NCI-H226 (cell line): ENCODE data around the gene ARL10.

ENCODE experiments used
- DNase-seq: peaks from one replicate; pipeline ENCODE4 v3.0.0-alpha.2; 2015

Gene ARL10

DNA sequence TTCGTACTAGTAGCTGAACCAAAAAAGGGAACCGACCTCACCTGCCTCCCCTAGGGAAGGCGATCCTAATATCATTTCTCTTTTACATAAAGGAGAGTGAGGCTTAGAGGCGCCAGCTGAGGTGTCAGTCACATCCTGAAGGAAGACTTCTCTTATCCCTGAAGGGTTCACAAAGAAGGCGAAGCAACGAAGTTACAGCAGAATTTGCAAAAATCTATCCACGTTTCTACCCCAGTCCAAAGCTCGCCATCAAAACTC lies 3.1 kb upstream of the ARL10 start:
- DNase-seq: no peak

DNA sequence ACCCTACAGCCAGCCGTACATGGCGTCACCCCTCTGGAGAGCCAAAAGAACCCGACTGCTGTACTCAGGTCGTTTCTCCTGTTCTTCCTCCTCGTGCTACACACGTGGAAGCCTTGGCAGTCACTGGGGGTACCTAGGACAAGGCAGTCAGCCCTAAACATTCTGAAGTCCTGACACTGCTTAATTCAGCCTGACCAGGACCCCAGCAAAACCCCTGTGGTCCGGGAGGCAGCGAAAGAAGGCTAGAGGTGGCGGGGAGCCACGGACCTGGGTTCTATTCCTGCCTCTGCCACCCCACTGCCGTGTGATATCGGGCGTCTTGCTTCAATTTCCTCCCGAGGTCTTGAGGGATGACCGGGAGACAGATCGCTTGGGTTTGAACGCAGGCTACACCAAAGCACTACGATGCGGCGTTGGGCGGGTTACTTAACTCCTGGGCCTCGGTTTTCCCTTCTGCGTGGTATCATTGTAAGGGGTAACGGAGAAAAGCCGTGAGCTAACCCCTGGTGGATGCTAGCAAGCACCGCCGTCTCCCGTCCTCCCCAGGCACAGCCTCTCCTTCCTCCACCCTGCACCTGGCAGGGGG lies 429 bp upstream of the ARL10 start:
- DNase-seq: no peak

DNA sequence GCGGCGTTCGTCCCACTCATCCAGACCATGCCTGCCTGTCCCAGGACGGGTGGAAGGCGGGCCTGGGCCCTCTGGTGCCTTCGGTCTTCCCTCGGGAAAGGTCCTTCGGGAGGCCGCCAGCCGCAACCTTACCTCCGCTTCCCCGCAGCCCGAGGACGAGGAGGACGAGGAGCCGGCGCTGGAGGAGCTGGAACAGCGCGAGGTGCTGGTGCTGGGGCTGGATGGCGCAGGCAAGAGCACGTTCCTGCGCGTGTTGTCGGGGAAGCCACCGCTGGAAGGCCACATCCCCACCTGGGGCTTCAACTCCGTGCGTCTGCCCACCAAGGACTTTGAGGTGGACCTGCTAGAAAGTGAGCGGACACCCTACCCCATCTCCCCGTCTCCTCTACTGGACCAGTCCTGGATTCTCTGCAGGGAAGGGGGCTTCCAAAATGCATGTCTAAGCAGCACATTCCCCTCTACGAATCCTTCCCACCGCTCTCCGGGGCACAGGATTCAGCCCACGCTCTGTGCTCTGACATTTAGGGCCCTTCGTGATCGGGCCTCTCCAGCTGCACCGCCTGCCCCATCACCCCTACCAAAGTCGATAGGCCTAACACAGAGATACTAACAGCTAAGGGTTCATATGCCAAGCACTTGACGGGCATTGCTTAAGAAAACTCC lies 1.1 kb downstream of the ARL10 start:
- DNase-seq: no peak

DNA sequence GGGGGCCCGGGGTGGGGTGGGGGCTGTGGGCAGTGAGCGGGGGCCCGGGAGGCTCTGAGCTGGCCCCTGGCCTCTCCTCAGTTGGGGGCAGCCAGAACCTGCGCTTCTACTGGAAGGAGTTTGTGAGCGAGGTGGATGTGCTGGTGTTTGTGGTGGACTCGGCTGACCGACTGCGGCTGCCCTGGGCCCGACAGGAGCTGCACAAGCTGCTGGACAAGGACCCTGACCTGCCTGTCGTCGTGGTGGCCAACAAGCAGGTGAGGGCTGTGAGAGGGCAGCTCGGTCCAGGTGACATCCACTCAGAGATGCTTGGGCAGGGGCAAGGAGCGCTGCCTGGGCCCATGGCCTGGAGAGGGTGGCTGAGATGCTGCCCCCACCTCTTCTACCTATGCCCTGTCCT lies 3.4 kb downstream of the ARL10 start:
- no peak for DNase-seq

DNA sequence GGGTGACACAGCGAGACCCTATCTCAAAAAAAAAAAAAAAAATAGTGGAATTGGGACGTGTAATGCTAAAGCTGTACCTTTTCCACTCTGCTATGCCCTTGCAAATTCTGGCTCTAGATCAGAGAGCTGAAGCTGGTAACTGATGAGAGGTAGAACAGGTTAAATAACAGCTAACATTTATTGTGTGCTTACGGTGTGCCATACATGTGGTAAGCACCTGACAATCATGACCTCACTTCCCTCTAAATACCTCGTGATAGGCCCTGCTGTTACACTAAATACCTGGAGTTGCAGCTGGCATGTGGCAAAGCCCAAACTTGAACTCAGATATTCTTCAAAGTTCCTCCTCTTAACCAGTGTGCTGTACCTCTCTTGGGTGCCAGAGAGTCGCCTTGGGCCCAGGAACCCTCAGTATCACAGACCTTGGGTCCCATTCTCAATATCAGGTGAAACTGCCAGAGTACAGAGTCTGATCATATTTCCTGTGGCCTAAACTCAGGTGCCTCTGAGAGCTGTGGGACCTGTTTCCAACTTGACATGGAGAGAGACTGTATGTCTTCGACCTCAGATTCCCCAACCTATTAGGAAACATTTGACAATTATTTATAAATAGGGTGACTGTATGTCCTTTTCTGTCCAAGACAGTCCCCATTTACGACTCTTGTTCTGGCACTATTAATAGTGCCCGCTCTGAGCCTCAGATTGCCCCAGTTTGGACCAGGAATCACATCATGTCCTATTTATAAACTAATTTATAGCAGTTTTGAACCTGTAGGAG lies 4.8 kb downstream of the ARL10 start:
- no peak for DNase-seq

DNA sequence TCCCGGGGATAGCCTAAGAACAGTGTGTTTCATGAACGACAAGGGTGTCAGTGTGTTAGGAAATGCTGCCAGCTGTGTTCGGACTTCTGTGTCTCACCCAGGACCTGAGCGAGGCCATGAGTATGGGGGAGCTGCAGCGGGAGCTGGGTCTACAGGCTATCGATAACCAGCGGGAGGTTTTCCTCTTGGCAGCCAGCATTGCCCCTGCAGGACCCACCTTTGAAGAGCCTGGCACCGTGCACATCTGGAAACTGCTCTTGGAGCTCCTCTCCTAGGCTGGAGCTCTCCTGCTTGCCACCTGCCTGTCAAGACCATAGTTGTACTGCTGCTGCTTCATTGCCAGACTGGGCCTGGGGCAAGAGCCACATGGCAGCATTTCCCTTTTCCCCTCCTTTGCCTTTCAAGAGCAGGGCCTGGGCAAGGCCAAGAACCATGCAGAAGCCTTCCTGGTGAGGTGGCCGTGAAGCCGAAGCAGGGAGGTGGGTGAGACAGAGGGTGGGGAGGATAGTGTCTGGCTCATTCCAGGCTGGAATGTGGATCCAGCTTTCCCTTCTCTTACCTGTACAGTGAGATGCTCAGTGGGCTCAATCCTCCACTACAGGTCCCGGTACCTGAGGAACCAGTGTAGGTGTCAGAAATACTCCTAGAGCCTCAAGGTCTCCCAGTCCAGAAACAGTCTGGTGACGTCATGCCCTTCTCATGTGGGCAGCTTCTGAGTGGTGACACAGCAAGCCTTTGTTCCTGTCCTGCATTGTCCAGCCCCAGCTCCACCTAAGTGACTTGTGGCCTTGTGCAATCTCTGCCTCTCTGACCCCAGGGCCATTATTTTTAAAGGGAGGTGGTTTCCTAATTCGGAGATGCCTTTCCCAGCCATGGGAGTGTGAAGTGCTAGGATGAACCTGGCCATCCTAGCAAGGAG lies 6.6 kb downstream of the ARL10 start:
- no peak for DNase-seq

DNA sequence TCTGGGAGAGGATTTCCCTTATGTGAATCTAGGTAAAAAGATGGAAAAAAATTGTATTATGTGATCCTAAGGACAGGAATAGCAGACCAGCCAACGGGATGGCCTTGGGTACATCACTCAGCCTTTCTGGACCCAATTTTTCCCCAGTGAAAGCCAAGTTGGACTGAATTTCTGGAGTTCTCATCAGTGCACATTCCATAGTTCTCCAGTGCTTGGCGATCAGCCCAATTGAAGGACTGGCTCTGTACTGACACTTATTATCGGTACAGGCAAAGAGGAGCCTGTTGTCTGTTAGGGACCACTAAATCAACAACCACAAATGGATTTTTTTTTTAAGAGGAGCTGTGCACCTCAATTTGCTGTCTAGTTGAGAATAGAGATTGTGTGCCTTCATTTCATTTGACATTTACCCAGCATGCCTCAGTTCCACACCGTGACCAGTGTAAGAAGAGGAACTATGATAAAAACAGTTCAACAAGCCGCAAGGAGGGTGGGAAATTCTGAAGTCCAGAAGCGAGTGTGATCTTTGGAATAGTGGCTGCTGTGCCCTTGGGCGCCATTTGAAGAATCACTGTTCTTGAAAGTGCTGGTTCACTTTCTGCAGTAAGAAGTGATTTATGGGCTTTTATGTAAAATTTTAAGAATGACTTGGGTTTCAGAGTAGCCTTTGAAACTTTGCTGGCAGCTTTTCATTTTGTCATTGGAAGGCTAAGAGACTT lies 8.0 kb downstream of the ARL10 start:
- no peak for DNase-seq

DNA sequence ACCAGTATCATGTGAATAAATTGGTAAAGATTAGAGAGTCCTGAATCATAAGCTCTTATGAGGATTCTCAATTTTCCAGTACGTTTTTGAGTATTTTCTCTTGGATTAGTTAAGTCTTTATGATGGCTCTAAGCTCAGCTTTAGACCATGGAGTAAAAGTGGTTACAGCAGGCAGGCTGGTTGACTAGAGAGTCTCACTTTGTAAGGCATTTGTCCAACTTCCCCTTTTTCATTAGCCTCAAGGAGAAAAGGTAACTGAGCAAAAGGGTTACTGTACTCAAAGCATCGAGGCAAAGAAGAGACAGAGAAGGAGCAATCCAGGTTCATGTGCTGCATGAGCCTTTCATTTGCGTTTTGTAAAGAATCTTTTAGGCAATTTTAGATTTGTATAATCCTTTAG lies 14.6 kb downstream of the ARL10 start:
- no peak for DNase-seq

DNA sequence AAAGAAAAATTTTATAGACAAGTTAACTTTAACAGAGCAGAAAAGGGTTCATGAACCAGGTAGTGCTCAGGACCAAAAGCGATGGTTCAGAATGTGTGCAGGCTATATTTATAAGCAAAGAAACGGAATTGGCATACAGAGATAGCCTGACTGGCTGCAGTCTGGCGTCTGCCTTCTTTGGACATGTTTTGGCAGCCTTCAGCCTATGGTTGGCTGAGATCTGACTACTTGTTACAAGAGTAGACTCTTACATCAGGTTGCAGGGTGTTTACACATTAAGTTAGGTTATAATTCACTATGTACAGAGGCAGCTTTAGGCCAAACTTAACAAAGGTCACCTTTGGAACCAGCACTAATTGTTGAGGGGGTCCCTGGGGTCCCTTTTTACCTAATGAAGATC lies 16.1 kb downstream of the ARL10 start:
- no peak for DNase-seq

DNA sequence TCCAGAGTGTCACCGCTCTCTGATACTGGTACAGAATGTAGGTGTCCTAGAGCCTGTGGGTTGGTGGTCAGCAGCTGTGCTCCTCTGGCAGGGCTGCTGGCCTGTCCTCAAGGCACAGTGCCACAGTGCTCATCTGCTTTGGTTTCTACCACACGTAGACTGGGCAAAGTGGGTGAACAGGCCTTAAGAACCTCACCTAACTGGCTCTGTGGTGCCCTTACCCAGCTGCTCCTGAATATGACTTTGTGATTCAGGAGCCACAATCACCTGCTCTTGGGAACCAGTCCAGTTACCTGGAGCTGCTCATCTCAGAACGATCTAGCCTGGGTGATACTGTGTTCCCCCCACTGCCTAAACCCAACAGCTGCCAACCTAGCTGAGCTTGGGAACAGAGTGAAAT lies 16.7 kb downstream of the ARL10 start:
- no peak for DNase-seq

DNA sequence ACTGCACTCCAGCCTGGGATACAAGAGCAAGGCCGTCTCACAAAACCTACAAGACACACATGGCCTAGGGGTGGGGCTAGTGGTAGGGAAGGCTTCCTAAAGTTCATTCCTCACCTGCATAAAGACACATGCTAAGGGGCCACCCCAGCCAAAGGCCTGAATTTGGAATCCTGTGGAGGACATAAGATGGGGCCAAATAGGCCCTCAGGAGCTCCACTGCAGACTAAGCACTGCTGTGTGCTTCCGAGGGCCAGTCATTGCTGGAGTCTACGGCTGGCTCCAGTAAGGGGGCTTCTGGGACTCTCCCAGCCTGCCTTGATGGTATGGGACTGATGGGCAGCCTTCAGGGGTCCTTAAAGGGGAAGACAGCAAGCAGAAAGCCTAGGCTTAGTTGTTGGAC lies 17.4 kb downstream of the ARL10 start:
- no peak for DNase-seq

DNA sequence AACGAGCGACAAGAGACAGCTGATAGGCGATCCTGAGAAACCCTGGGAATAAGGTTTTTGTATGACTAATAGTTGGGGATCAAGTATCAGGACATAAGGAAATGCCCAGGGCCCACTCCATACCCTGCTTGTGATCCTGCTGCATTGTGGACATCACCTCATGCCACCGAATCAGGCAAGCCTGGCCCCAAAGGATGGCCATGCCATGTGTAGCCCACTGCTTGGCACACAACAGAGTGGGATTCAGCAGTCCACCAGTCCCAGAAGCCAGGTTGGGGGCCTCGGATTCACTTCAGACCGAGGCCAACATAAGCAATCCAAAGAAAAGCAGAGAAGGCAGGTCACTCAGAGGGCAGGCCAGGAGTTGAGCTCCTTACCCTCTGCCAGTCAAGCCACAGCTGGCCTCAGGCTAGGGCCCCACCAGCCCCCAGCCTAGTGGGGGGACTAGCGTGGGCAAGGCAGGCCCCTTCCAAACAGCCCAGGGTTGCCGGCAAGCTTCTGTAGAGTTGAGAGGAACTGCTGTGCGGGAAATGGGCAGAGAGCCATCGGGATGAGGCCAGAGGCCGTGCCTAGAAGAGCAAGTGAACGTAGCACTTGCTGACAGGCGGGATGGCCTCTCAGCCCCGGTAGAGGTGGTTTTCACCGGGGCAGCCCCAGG lies 18.1 kb downstream of the ARL10 start:
- DNase-seq: no peak

DNA sequence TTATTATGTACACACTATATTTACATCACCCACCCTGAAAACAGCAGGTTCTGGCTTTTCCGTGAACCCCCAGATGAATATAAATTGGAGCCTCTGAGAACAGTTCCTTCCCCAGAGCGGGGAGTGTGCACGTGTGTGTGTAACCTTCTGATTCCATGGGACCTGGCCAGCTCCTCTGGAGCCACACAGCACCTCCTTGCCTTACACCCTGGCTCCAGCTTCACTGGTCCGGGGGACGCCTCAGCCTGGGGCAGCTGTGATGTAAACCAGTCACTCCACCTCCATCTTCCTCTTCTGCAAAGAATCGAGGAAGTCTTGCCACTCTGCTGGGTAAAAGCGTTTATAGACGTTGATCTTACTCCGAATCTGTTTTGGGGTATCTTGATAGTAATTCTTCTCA lies 18.7 kb downstream of the ARL10 start:
- DNase-seq: no peak

DNA sequence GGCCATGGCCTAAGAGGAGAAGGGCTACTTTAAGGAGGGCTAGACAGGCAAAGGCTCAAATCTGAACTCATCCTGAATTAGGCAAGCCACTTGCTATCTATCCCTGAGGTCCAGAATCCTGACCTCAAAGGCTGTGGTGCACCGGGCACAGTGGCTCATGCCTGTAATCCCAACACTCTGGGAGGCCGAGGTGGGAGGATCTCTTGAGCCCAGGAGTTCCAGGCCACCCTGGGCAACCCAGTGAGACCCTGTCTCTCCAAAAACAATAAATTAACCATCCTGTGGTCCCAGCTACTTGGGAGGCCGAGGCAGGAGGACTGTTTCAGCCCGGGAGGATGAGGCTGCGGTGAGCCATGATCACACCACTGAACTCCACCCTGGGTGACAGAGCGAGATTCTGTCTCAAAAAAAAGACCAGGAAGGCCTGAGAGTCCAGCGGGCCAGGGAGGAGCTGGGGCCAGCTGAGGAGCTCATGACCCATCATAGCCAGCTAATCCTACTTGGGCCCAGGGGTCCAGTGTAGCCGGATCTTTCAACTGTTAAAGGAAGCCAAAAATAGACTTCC lies 19.2 kb downstream of the ARL10 start:
- DNase-seq: no peak

DNA sequence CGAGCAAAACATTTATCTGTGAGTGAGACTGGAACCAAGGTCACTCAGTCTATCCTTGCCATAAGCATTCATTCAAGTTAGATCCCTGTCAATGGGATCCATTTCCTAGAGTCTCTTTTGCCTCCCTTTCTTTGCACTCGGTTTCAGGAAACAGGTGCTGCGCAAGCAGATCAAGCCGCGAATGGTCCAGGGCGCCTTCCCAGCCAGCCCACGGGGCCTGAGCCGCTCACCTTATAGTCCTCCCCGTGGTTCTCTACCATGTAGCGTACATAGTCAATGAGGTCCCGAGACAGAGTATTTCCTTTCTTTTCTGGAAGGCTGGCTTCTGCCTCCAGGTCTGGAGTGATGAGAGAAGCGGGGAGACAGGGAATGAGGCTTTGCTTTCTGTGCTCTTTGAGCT lies 19.7 kb downstream of the ARL10 start:
- DNase-seq: no peak

DNA sequence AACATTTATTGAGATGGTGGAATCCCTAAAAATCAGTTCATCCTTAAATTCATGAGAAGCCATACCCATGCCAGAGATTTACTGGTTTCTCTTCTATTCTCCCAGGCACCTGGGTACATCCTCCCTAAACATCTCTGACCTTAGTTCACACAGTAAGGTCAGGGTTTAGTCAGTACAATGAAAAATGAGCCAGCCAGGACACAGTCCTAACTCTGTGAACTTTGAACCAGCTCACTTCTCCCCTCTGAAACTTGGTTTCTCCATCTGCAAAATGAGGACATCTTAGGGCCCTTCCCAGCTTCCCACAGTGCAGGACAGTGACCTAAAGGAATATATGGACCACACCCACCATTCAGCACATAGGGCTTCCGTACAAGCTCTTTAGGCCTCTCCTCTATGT lies 21.2 kb downstream of the ARL10 start:
- no peak for DNase-seq

DNA sequence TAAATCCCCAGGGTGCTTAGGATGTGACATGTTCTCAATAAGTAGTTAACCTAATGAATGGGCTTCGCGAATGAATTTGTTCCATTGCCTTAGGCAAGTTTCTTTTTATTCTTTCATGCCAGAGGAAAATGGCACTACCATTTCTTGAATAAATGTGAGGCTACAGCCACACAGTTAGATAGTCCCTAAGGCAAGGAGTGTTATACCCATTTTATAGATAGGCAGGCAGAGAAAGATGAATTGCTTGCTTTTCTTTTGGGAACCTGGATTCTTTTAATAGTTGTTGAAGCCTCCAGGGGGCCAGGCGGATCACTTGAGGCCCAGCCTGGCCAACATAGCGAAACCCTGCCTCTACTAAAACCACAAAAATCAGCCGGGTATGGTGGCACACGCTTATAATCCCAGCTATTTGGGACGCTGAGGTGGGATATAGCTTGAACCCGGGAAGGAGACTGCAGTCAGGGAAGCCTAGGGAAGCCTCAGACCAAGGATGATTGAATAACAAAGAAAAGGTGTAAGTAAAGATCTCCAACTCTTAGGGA lies 22.2 kb downstream of the ARL10 start:
- DNase-seq: no peak

DNA sequence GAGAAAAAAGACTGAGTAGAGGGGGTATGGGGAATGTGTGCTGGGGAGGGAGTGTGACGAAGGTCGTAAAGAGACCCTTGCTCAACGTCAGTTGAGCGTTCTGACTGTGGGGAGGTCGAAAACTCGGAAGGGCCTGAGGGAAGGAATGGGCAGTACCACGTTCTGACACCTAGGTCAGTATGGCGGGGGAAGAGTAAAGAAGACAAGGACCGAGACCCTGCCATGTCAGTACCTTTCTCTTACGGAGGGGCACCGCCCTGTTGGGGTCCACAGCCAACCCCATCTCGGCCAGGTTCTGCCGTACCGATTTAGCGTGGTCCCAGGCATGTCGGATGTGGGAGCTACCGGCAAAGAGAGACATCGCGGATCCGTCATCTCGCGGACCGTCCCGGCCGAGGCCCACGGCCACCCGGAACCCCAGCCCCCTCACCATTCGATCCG lies 22.7 kb downstream of the ARL10 start:
- no peak for DNase-seq

DNA sequence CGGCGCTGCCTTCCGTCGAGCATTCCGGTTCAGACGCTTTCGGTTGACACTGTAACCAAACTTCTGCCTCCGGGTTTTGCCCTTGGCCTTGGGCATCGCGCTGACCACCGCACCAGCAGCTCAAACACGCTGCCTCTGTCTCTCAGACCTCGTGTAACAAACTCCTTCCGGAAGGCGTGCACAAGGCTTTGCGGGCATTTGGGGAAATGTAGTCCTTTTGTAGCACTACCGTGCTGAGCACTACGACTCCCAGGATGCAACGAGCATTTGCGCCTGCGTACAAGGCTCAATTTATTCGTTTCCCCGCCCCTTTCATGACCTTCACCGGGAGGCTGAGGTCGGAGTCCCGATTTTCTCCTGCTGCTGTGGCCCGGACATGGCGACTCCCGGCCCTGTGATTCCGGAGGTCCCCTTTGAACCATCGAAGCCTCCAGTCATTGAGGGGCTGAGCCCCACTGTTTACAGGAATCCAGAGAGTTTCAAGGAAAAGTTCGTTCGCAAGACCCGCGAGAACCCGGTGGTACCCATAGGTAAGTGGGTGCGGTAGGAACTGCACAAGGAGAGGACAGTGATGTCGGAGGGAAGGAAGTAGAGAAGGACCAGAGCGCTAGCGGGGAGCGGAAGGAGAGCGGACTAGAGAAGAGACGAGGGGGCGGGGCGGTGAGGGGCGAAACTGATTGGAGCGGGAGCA lies 23.3 kb downstream of the ARL10 start, which contains the start of the genes HIGD2A and NOP16:
TSS of gene HIGD2A (plus strand) at position 308 of the 691 bp plus-strand sequence. CDS start at position 377, 69 bp downstream.
TSS of gene NOP16 (minus strand) at position 155 of the 691 bp plus-strand sequence. CDS start at position 96, 59 bp downstream.
- DNase-seq: peak; percentile 98
